K562 (cell line): ENCODE results near the gene TRIP12. TPM values are rescaled to one million over a fixed set of nuclear protein-coding genes. Genes with fewer than 3 reads are reported as not detected.

Source experiments
- ATAC-seq: fragments of 200-7000 bp; cut with Tn5 transposase; 3 replicates; pipeline ENCODE4 v1.9.1; 2020; ENCODE audit warnings: moderate library complexity
- BruUV-seq: library from RNA; stranded (reverse); fragments of 400-500 nt; replicated peaks from 2 replicates; lab custom pipeline; 2021; lab: Mats Ljungman, UMichigan
- CTCF ChIA-PET: fragments of 300-600 bp; formaldehyde crosslinking; extraction: SDS; loops from one replicate; lab custom pipeline; 2021; ENCODE audit warnings: low intra/inter-chr PET ratio; lab: Yijun Ruan, JAX
- POLR2A ChIA-PET: fragments of 300-600, 350-650 bp; sonication (Branson Sonifier 250); formaldehyde crosslinking; extraction: SDS; loops from one replicate; lab custom pipeline; 2021; ENCODE audit warnings: antibody characterized with exemption, inconsistent platforms; lab: Yijun Ruan, JAX
- DNase-seq, 4 experiments: peaks; one replicate each; pipeline versions ENCODE4 v3.0.0 to v3.0.0-alpha.2; 2011 to 2018; ENCODE audit warnings: low spot score in 3 of 4, mixed read lengths in 3 of 4; ENCODE audit errors: extremely low read depth in 1 of 4
- FAIRE-seq: peaks from 2 replicates; lab custom pipeline; 2011; peaks lifted over from hg19 to GRCh38; lab: Jason Lieb, UNC
- H2AFZ ChIP-seq: 2 replicates; pipeline ENCODE4 v1.6.0; 2011; ENCODE audit warnings: low read depth, low read length, control low read depth, inconsistent platforms
- H3K27ac ChIP-seq: fragments of 200-600 bp; 3 replicates; pipeline ENCODE4 v1.8.0; 2011; ENCODE audit warnings: low read depth, mild to moderate bottlenecking, control low read depth, inconsistent platforms, low read length, moderate library complexity, mixed read lengths; ENCODE audit errors: extremely low read depth
- H3K27me3 ChIP-seq, 2 experiments: fragments of 300-600 bp in 1 of 2; 2 replicates in 1 of 2; 3 replicates in 1 of 2; pipeline versions ENCODE4 v1.6.0 to v1.8.0; 2011; ENCODE audit warnings: inconsistent platforms in 2 of 2, low read length in 2 of 2, mild to moderate bottlenecking in 1 of 2, mixed read lengths in 1 of 2, moderate library complexity in 1 of 2; ENCODE audit not compliant: control insufficient read depth in 2 of 2, insufficient read depth in 2 of 2
- H3K36me3 ChIP-seq: fragments of 300-600 bp; 3 replicates; pipeline ENCODE4 v1.8.0; 2011; ENCODE audit warnings: mild to moderate bottlenecking, low read length, inconsistent platforms; ENCODE audit not compliant: control insufficient read depth, insufficient read depth
- H3K4me1 ChIP-seq, 2 experiments: fragments of 200-600 bp in 1 of 2; replicated peaks in 1 of 2; 2 replicates in 1 of 2; 3 replicates in 1 of 2; pipeline versions ENCODE4 v1.5.1 to v1.8.0; 2011; ENCODE audit warnings: inconsistent platforms in 2 of 2, low read length in 2 of 2, mild to moderate bottlenecking in 1 of 2, mixed read lengths in 1 of 2, moderate library complexity in 1 of 2; ENCODE audit not compliant: control insufficient read depth in 2 of 2, insufficient read depth in 2 of 2
- H3K4me2 ChIP-seq: 2 replicates; pipeline ENCODE4 v1.6.1; 2011; ENCODE audit warnings: low read length, control low read depth, inconsistent platforms, mixed read lengths; ENCODE audit not compliant: insufficient read depth
- H3K4me3 ChIP-seq: fragments of 200-600 bp; sonication (generic), shearing (Covaris generic); 2 replicates; pipeline ENCODE4 v1.5.1; 2016; ENCODE audit warnings: control low read depth, inconsistent platforms
- H3K79me2 ChIP-seq: fragments of 200-600 bp; 3 replicates; pipeline ENCODE4 v1.8.0; 2011; ENCODE audit warnings: low read length, inconsistent platforms; ENCODE audit not compliant: control insufficient read depth, insufficient read depth
- H3K9ac ChIP-seq, 2 experiments: 2 replicates each; pipeline versions ENCODE4 v1.6.0 to v1.6.1; 2011; ENCODE audit warnings: low read depth in 2 of 2, low read length in 2 of 2, control low read depth in 1 of 2, inconsistent platforms in 1 of 2, mild to moderate bottlenecking in 1 of 2, mixed read lengths in 1 of 2; ENCODE audit not compliant: insufficient read depth in 1 of 2
- H3K9me1 ChIP-seq: one replicate; pipeline ENCODE4 v1.6.0; 2011; ENCODE audit warnings: inconsistent platforms, mild to moderate bottlenecking, low read length, moderate library complexity; ENCODE audit not compliant: control insufficient read depth, insufficient read depth
- H3K9me3 ChIP-seq: replicated peaks from 2 replicates; pipeline ENCODE4 v1.5.1; 2011; ENCODE audit warnings: low read depth, low read length, inconsistent platforms; ENCODE audit not compliant: control insufficient read depth, insufficient read depth
- H4K20me1 ChIP-seq: replicated peaks from 2 replicates; pipeline ENCODE4 v1.6.1; 2011; ENCODE audit warnings: low read length, inconsistent platforms, mixed read lengths; ENCODE audit not compliant: control insufficient read depth, insufficient read depth
- FIP1L1 ChIP-seq: fragments of 200-400 bp; formaldehyde crosslinking; IDR thresholded peaks from 2 replicates; pipeline ENCODE4 v1.6.1; 2018; ENCODE audit warnings: mild to moderate bottlenecking, low read depth, low read length; ENCODE audit not compliant: poor library complexity, severe bottlenecking
- HNRNPL ChIP-seq: fragments of 200-400 bp; formaldehyde crosslinking; IDR thresholded peaks from 2 replicates; pipeline ENCODE4 v1.6.1; 2017; ENCODE audit warnings: low read depth, mild to moderate bottlenecking, low read length
- HOXB6 ChIP-seq: fragments of 250-450 bp; sonication (Bioruptor Pico); IDR thresholded peaks from 2 replicates; pipeline ENCODE4 v1.5.1; 2022; ENCODE audit warnings: mild to moderate bottlenecking, borderline replicate concordance
- IRF2 ChIP-seq: sonication (generic); formaldehyde crosslinking; IDR thresholded peaks from 2 replicates; pipeline ENCODE4 v1.8.1; 2022; ENCODE audit warnings: mild to moderate bottlenecking, missing genetic modification reagents
- MTF1 ChIP-seq: fragments of 250-450 bp; sonication (Bioruptor Pico); IDR thresholded peaks from 2 replicates; pipeline ENCODE4 v1.9.0; 2021; ENCODE audit warnings: moderate library complexity, mild to moderate bottlenecking, inconsistent platforms, borderline replicate concordance
- MXI1 ChIP-seq: IDR thresholded peaks from 2 replicates; pipeline ENCODE4 v1.6.1; 2011; ENCODE audit warnings: low read depth, mild to moderate bottlenecking, improper control_type of control experiment, low read length
- NFRKB ChIP-seq: fragments of 450-650 bp; IDR thresholded peaks from 2 replicates; pipeline ENCODE4 v1.6.1; 2016; ENCODE audit warnings: low read depth
- PRPF4 ChIP-seq: fragments of 200-400 bp; formaldehyde crosslinking; IDR thresholded peaks from one replicate; pipeline ENCODE4 v1.6.1; 2017; ENCODE audit warnings: low read length, low read depth, mild to moderate bottlenecking; ENCODE audit not compliant: insufficient read depth, poor library complexity, severe bottlenecking
- RFX1 ChIP-seq: fragments of 450-650 bp; IDR thresholded peaks from 2 replicates; pipeline ENCODE4 v1.6.1; 2016; ENCODE audit warnings: mild to moderate bottlenecking, moderate library complexity
- TEAD4 ChIP-seq, 2 experiments: sonication (generic) in 1 of 2; formaldehyde crosslinking in 1 of 2; IDR thresholded peaks; 2 replicates each; pipeline versions ENCODE4 v1.6.1 to v1.8.0; 2012 to 2022; ENCODE audit warnings: borderline replicate concordance in 1 of 2, inconsistent platforms in 1 of 2, low read length in 1 of 2, mild to moderate bottlenecking in 1 of 2, missing genetic modification reagents in 1 of 2
- ZBTB8A ChIP-seq: fragments of 450-650 bp; IDR thresholded peaks from 2 replicates; pipeline ENCODE4 v1.6.1; 2018; ENCODE audit warnings: mild to moderate bottlenecking, moderate library complexity; ENCODE audit not compliant: partially characterized antibody
- ZNF41 ChIP-seq: fragments of 250-450 bp; sonication (Bioruptor Pico); conservative IDR thresholded peaks from 2 replicates; pipeline ENCODE4 v1.4.0; 2020; ENCODE audit warnings: mild to moderate bottlenecking
- ZNF780A ChIP-seq: fragments of 250-450 bp; sonication (Bioruptor Pico); IDR thresholded peaks from 2 replicates; pipeline ENCODE4 v1.5.0; 2021; ENCODE audit warnings: mild to moderate bottlenecking
- WGBS: fragments of 100-300 bp; shearing (Covaris generic); methylation state at CpG from one replicate; pipeline ENCODE4 v1.1.6; 2016; ENCODE audit warnings: low coverage, mixed read lengths; ENCODE audit not compliant: insufficient coverage; ENCODE audit errors: missing lambda C conversion rate; 5-methylcytosine and 5-hydroxymethylcytosine counted together
- in situ Hi-C: fragments of 300-500 bp; cut with MboI; formaldehyde crosslinking; loops from 4 replicates; pipeline ENCODE4 v1.15.0; 2018; ENCODE audit warnings: inconsistent platforms, mixed read lengths
- intact Hi-C: fragments of 100-400 bp; cut with micrococcal nuclease; formaldehyde crosslinking; loops from 2 replicates; pipeline ENCODE4 v1.14.2; 2022
- polyA plus RNA-seq, 8 experiments: library from polyadenylated mRNA; depleted of rRNA in 4 of 8; stranded (reverse) in 5 of 8; unstranded in 3 of 8; fragments of >200 nt; fragmentation: Nextera tagmentation in 2 of 8; fragmentation: Illumina TruSeq in 1 of 8; extraction: Ambion mirVana in 2 of 8; extraction: Trizol in 1 of 8; gene quantifications; 2 replicates each; pipeline versions ENCODE4 v1.2.1 to v1.2.3, GENCODE V29; 2011 to 2014; ENCODE audit warnings: inconsistent platforms in 1 of 8, missing spikeins in 1 of 8
- total RNA-seq, 7 experiments: library from RNA; depleted of rRNA in 6 of 7; stranded (reverse); fragments of >200 nt in 6 of 7; fragmentation: Illumina TruSeq in 2 of 7; extraction: Trizol in 2 of 7; gene quantifications; 2 replicates each; pipeline versions ENCODE4 v1.2.1 to v1.2.3, GENCODE V29; 2011 to 2021; ENCODE audit warnings: low replicate concordance in 1 of 7
- TF ChIP-seq, protein P1 (sequence below): fragments of 450-650 bp; IDR thresholded peaks from 2 replicates; pipeline ENCODE4 v1.6.1; 2014; ENCODE audit warnings: low read depth, mild to moderate bottlenecking, moderate library complexity, borderline replicate concordance
- TF ChIP-seq, protein P2 (sequence below): fragments of 450-650 bp; IDR thresholded peaks from 2 replicates; pipeline ENCODE4 v1.6.1; 2016; ENCODE audit warnings: low read depth, mild to moderate bottlenecking, moderate library complexity
- TF ChIP-seq, protein P3 (sequence below), 2 experiments: fragments of 250-450 bp in 1 of 2; fragments of 450-650 bp in 1 of 2; sonication (Bioruptor Pico) in 1 of 2; IDR thresholded peaks; 2 replicates each; pipeline versions ENCODE4 v1.6.1 to v1.8.0; 2016 to 2021; ENCODE audit warnings: mild to moderate bottlenecking in 2 of 2, moderate library complexity in 2 of 2, missing compliant biosample characterization in 1 of 2, missing genetic modification characterization in 1 of 2
- TF ChIP-seq, protein P4 (sequence below): fragments of 250-450 bp; sonication (Bioruptor Pico); IDR thresholded peaks from 2 replicates; pipeline ENCODE4 v1.5.0; 2021; ENCODE audit warnings: mild to moderate bottlenecking, borderline replicate concordance

Gene TRIP12
- total and polyA plus RNA-seq, 9 of the 15 experiments (the other 6 are each of a cell fraction or from before 2014, with no cell fraction given): 15.2 to 131 (median 80.1) TPM

DNA sequence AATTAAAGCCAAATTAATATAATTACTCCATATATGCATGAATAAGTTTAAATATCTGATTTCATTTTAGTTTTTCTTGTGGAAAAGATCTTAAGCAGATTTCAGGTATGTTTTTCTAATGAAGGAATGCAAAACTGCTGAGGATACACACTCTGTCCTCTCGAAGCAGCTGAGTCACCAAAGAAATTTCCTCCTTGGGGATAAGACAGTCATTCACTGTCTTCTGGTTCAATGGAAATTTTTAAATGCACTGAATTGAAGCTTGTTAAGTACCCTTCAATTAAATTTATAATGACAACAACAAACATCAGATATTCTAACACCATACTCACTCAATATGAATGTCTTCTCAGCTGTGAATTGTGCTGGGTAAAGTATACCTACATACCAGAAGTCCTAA lies 106.0 kb downstream of the TRIP12 start:
- no TSS peak for BruUV-seq
- no peak overlapping the region for H3K4me2 ChIP-seq
- ATAC-seq (no peak), FAIRE-seq (no peak), DNase-seq (no peak)
- no peaks in the 10 kb centered on the region for H3K4me1 ChIP-seq
- no peak overlapping the region for H3K4me3 ChIP-seq
- CTCF ChIA-PET: no interaction called here
- intact Hi-C loops: no loop called here
- no peak overlapping the region for H3K27ac ChIP-seq
- peaks cover 50% of the 10 kb centered on the region; the same call in 2 of the 3 replicates for H3K36me3 ChIP-seq
- no peak overlapping the region for H3K9ac ChIP-seq
- H2AFZ ChIP-seq: no peak overlapping the region
- no peaks in the 10 kb centered on the region for H4K20me1 ChIP-seq
- POLR2A ChIA-PET: interaction anchor here (1.3 kb wide), 1 partner anchor 69 kb away, joined by 3 read pairs; no protein-coding TSS in a partner anchor
- H3K79me2 ChIP-seq: no peaks in the 10 kb centered on the region
- no peaks in the 10 kb centered on the region for H3K27me3 ChIP-seq
- H3K9me1 ChIP-seq: no peaks in the 10 kb centered on the region
- H3K9me3 ChIP-seq: no peaks in the 10 kb centered on the region
- TF ChIP-seq, protein P1, sequence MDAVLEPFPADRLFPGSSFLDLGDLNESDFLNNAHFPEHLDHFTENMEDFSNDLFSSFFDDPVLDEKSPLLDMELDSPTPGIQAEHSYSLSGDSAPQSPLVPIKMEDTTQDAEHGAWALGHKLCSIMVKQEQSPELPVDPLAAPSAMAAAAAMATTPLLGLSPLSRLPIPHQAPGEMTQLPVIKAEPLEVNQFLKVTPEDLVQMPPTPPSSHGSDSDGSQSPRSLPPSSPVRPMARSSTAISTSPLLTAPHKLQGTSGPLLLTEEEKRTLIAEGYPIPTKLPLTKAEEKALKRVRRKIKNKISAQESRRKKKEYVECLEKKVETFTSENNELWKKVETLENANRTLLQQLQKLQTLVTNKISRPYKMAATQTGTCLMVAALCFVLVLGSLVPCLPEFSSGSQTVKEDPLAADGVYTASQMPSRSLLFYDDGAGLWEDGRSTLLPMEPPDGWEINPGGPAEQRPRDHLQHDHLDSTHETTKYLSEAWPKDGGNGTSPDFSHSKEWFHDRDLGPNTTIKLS: no peak
- TF ChIP-seq, protein P2, sequence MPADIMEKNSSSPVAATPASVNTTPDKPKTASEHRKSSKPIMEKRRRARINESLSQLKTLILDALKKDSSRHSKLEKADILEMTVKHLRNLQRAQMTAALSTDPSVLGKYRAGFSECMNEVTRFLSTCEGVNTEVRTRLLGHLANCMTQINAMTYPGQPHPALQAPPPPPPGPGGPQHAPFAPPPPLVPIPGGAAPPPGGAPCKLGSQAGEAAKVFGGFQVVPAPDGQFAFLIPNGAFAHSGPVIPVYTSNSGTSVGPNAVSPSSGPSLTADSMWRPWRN: no peak
- TF ChIP-seq HOXB6 (CRISPR knock-in tag): no peak
- TF ChIP-seq ZNF780A (CRISPR knock-in tag): no peak
- no peak for TF ChIP-seq MXI1
- no peak for TF ChIP-seq ZNF41
- TF ChIP-seq NFRKB: no peak
- TF ChIP-seq HNRNPL: no peak
- no peak for TF ChIP-seq IRF2 (CRISPR knock-in tag)
- TF ChIP-seq, protein P3, sequence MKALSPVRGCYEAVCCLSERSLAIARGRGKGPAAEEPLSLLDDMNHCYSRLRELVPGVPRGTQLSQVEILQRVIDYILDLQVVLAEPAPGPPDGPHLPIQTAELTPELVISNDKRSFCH (CRISPR knock-in tag; IDR thresholded peaks at IDR 0.05): no peak
- TF ChIP-seq, protein P3 (tag; IDR thresholded peaks at IDR 0.05): no peak
- TF ChIP-seq MTF1 (CRISPR knock-in tag): no peak
- TF ChIP-seq PRPF4: no peak
- no peak for TF ChIP-seq ZBTB8A
- TF ChIP-seq TEAD4 (IDR thresholded peaks at IDR 0.05; ENCODE audit: low read length): no peak
- TF ChIP-seq TEAD4 (CRISPR knock-in tag; IDR thresholded peaks at IDR 0.05; ENCODE audit: borderline replicate concordance): no peak
- TF ChIP-seq RFX1: no peak
- TF ChIP-seq, protein P4, sequence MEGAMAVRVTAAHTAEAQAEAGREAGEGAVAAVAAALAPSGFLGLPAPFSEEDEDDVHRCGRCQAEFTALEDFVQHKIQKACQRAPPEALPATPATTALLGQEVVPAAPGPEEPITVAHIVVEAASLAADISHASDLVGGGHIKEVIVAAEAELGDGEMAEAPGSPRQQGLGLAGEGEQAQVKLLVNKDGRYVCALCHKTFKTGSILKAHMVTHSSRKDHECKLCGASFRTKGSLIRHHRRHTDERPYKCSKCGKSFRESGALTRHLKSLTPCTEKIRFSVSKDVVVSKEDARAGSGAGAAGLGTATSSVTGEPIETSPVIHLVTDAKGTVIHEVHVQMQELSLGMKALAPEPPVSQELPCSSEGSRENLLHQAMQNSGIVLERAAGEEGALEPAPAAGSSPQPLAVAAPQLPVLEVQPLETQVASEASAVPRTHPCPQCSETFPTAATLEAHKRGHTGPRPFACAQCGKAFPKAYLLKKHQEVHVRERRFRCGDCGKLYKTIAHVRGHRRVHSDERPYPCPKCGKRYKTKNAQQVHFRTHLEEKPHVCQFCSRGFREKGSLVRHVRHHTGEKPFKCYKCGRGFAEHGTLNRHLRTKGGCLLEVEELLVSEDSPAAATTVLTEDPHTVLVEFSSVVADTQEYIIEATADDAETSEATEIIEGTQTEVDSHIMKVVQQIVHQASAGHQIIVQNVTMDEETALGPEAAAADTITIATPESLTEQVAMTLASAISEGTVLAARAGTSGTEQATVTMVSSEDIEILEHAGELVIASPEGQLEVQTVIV: no peak
- no peak for TF ChIP-seq FIP1L1
- in situ Hi-C loops: no loop called here
- WGBS: 83% methylated on average over 1 of the region's 1 CpG
